Activated naive CD8-positive, alpha-beta T cell treated with anti-CD3 and anti-CD28 coated beads, Interleukin-2, amount 50 U/mL, for 24 hours (primary cell): ENCODE data around the gene PUDP.
"Not testable (repeated sequence)": the region's sequence is repeated elsewhere in the genome, so short reads cannot be mapped to it uniquely, and the experiment has no call there.

Source experiments
- ATAC-seq: fragments of 150-1000 bp; cut with Tn5 transposase; one replicate; pipeline ENCODE4 v1.10.0; 2021
- DNase-seq: peaks from one replicate; pipeline ENCODE4 v3.0.0; 2021
- H3K27ac Mint-ChIP-seq: one replicate; pipeline ENCODE4 v1.8.0; 2021; ENCODE audit warnings: mild to moderate bottlenecking, mixed read lengths
- H3K27me3 Mint-ChIP-seq: one replicate; pipeline ENCODE4 v1.8.0; 2021; ENCODE audit warnings: mixed read lengths
- H3K36me3 Mint-ChIP-seq: one replicate; pipeline ENCODE4 v1.8.0; 2021; ENCODE audit warnings: low read depth, mixed read lengths
- H3K4me1 Mint-ChIP-seq: one replicate; pipeline ENCODE4 v1.8.0; 2021; ENCODE audit warnings: mixed read lengths
- H3K4me3 Mint-ChIP-seq: one replicate; pipeline ENCODE4 v1.8.0; 2021; ENCODE audit warnings: mild to moderate bottlenecking, moderate library complexity, mixed read lengths
- H3K9me3 Mint-ChIP-seq: one replicate; pipeline ENCODE4 v1.8.0; 2021; ENCODE audit warnings: mixed read lengths

Gene PUDP

GRCh38 chrX:7108030-7108429 lies 39.9 kb downstream of the PUDP start:
- no peak overlapping the region for H3K27ac Mint-ChIP-seq
- DNase-seq = no peak
- ATAC-seq = no peak
- H3K27me3 Mint-ChIP-seq = no peaks in the 10 kb centered on the region
- H3K4me3 Mint-ChIP-seq = no peak overlapping the region
- H3K4me1 Mint-ChIP-seq = peaks cover 17% of the 10 kb centered on the region
- H3K36me3 Mint-ChIP-seq = peaks cover 11% of the 10 kb centered on the region
- no peaks in the 10 kb centered on the region for H3K9me3 Mint-ChIP-seq

GRCh38 chrX:7106649-7107048 lies 41.3 kb downstream of the PUDP start:
- peaks cover 18% of the 10 kb centered on the region for H3K4me1 Mint-ChIP-seq
- no peak overlapping the region for H3K4me3 Mint-ChIP-seq
- no peak for ATAC-seq
- no peak for DNase-seq
- no peaks in the 10 kb centered on the region for H3K27me3 Mint-ChIP-seq
- peaks cover 18% of the 10 kb centered on the region for H3K36me3 Mint-ChIP-seq
- H3K9me3 Mint-ChIP-seq = no peaks in the 10 kb centered on the region
- H3K27ac Mint-ChIP-seq = no peak overlapping the region

GRCh38 chrX:7102119-7102518 lies 45.8 kb downstream of the PUDP start:
- no peak overlapping the region for H3K27ac Mint-ChIP-seq
- ATAC-seq (no peak), DNase-seq (no peak)
- H3K4me1 Mint-ChIP-seq = peaks cover 3% of the 10 kb centered on the region
- no peak overlapping the region for H3K4me3 Mint-ChIP-seq
- peaks cover 23% of the 10 kb centered on the region for H3K36me3 Mint-ChIP-seq
- no peaks in the 10 kb centered on the region for H3K9me3 Mint-ChIP-seq
- H3K27me3 Mint-ChIP-seq = no peaks in the 10 kb centered on the region

- H3K27me3 Mint-ChIP-seq = no peaks in the 10 kb centered on the region
- ATAC-seq (no peak), DNase-seq (no peak)
- H3K36me3 Mint-ChIP-seq = peaks cover 23% of the 10 kb centered on the region
- no peaks in the 10 kb centered on the region for H3K9me3 Mint-ChIP-seq
- H3K27ac Mint-ChIP-seq = no peak overlapping the region
- no peak overlapping the region for H3K4me3 Mint-ChIP-seq
- peaks cover 3% of the 10 kb centered on the region for H3K4me1 Mint-ChIP-seq
These were observed 47.9 kb downstream of the PUDP start for GRCh38 chrX:7100022-7100421.

GRCh38 chrX:7095657-7096056 lies 52.3 kb downstream of the PUDP start:
- not testable (repeated sequence) for H3K9me3 Mint-ChIP-seq, DNase-seq, H3K36me3 Mint-ChIP-seq, H3K4me3 Mint-ChIP-seq, ATAC-seq, H3K27ac Mint-ChIP-seq, H3K27me3 Mint-ChIP-seq
- H3K4me1 Mint-ChIP-seq = peaks cover 11% of the 10 kb centered on the region

- ATAC-seq (no peak), DNase-seq (no peak)
- H3K9me3 Mint-ChIP-seq = no peaks in the 10 kb centered on the region
- H3K27ac Mint-ChIP-seq = no peak overlapping the region
- H3K4me1 Mint-ChIP-seq = peaks cover 27% of the 10 kb centered on the region
- no peaks in the 10 kb centered on the region for H3K27me3 Mint-ChIP-seq
- H3K4me3 Mint-ChIP-seq = no peak overlapping the region
- H3K36me3 Mint-ChIP-seq = peaks cover 2% of the 10 kb centered on the region
These were observed 54.6 kb downstream of the PUDP start for GRCh38 chrX:7093305-7093704.

- H3K27ac Mint-ChIP-seq = no peak overlapping the region
- H3K4me1 Mint-ChIP-seq = peaks cover 28% of the 10 kb centered on the region
- H3K36me3 Mint-ChIP-seq = peaks cover under 1% of the 10 kb centered on the region
- DNase-seq = no peak
- H3K27me3 Mint-ChIP-seq = no peaks in the 10 kb centered on the region
- H3K9me3 Mint-ChIP-seq = no peaks in the 10 kb centered on the region
- H3K4me3 Mint-ChIP-seq = no peak overlapping the region
- no peak for ATAC-seq
These were observed 55.4 kb downstream of the PUDP start for GRCh38 chrX:7092543-7092942.

GRCh38 chrX:7091923-7092322 lies 56.0 kb downstream of the PUDP start:
- no peak overlapping the region for H3K27ac Mint-ChIP-seq
- no peaks in the 10 kb centered on the region for H3K9me3 Mint-ChIP-seq
- H3K4me3 Mint-ChIP-seq = no peak overlapping the region
- H3K27me3 Mint-ChIP-seq = no peaks in the 10 kb centered on the region
- H3K4me1 Mint-ChIP-seq = peaks cover 31% of the 10 kb centered on the region
- no peak for DNase-seq
- H3K36me3 Mint-ChIP-seq = peaks cover 2% of the 10 kb centered on the region
- no peak for ATAC-seq

- no peaks in the 10 kb centered on the region for H3K9me3 Mint-ChIP-seq
- DNase-seq (no peak), ATAC-seq (no peak)
- H3K27ac Mint-ChIP-seq = no peak overlapping the region
- peaks cover 42% of the 10 kb centered on the region for H3K4me1 Mint-ChIP-seq
- H3K36me3 Mint-ChIP-seq = peaks cover 5% of the 10 kb centered on the region
- H3K4me3 Mint-ChIP-seq = no peak overlapping the region
- H3K27me3 Mint-ChIP-seq = no peaks in the 10 kb centered on the region
These were observed 57.3 kb downstream of the PUDP start for GRCh38 chrX:7090641-7091040.

- Mint-ChIP-seq H3K27ac (no peak overlapping the region), H3K27me3 (peaks cover under 1% of the 10 kb centered on the region), H3K9me3 (no peaks in the 10 kb centered on the region), H3K4me3 (no peak overlapping the region), H3K4me1 (peaks cover 54% of the 10 kb centered on the region), H3K36me3 (peaks cover 12% of the 10 kb centered on the region)
- ATAC-seq (peak; percentile 50), DNase-seq (peak; percentile 30)
These were observed 58.9 kb downstream of the PUDP start for GRCh38 chrX:7088968-7089615.

- H3K27ac Mint-ChIP-seq = no peak overlapping the region
- H3K4me1 Mint-ChIP-seq = peaks cover 65% of the 10 kb centered on the region
- no peaks in the 10 kb centered on the region for H3K9me3 Mint-ChIP-seq
- DNase-seq (no peak), ATAC-seq (no peak)
- H3K36me3 Mint-ChIP-seq = peaks cover 14% of the 10 kb centered on the region
- H3K4me3 Mint-ChIP-seq = no peak overlapping the region
- H3K27me3 Mint-ChIP-seq = peaks cover 2% of the 10 kb centered on the region
These were observed 61.6 kb downstream of the PUDP start for GRCh38 chrX:7086384-7086783.

GRCh38 chrX:7085879-7086278 lies 62.1 kb downstream of the PUDP start:
- Mint-ChIP-seq H3K36me3 (peaks cover 14% of the 10 kb centered on the region), H3K4me1 (peaks cover 65% of the 10 kb centered on the region), H3K27ac (no peak overlapping the region), H3K27me3 (peaks cover 2% of the 10 kb centered on the region), H3K9me3 (no peaks in the 10 kb centered on the region), H3K4me3 (no peak overlapping the region)
- ATAC-seq = no peak
- no peak for DNase-seq

- ATAC-seq (no peak), DNase-seq (no peak)
- Mint-ChIP-seq H3K36me3 (peaks cover 14% of the 10 kb centered on the region), H3K27ac (no peak overlapping the region), H3K4me3 (no peak overlapping the region), H3K27me3 (peaks cover 2% of the 10 kb centered on the region), H3K4me1 (peaks cover 66% of the 10 kb centered on the region), H3K9me3 (no peaks in the 10 kb centered on the region)
These were observed 63.1 kb downstream of the PUDP start for GRCh38 chrX:7084841-7085240.

- Mint-ChIP-seq H3K9me3 (no peaks in the 10 kb centered on the region), H3K36me3 (peaks cover 14% of the 10 kb centered on the region), H3K4me3 (peak overlapping the region; percentile 64), H3K4me1 (peaks cover 55% of the 10 kb centered on the region), H3K27ac (peak overlapping the region; percentile 93), H3K27me3 (peaks cover 2% of the 10 kb centered on the region)
- ATAC-seq = peak; percentile 99
- peak; percentile 34 for DNase-seq
These were observed 64.2 kb downstream of the PUDP start for GRCh38 chrX:7083468-7084396.

GRCh38 chrX:7083021-7083420 lies 64.9 kb downstream of the PUDP start:
- H3K9me3 Mint-ChIP-seq = no peaks in the 10 kb centered on the region
- peaks cover 14% of the 10 kb centered on the region for H3K36me3 Mint-ChIP-seq
- DNase-seq (no peak), ATAC-seq (no peak)
- H3K27ac Mint-ChIP-seq = no peak overlapping the region
- peaks cover 2% of the 10 kb centered on the region for H3K27me3 Mint-ChIP-seq
- H3K4me1 Mint-ChIP-seq = peaks cover 52% of the 10 kb centered on the region
- H3K4me3 Mint-ChIP-seq = no peak overlapping the region
